BJ (cell line): ENCODE results near the gene KCNN4. TPM values are rescaled to one million over a fixed set of nuclear protein-coding genes. Genes with fewer than 3 reads are reported as not detected.
A peak's percentile ranks its signal among the peaks of the same experiment; 100 is the strongest.
"Not testable (repeated sequence)": the region's sequence is repeated elsewhere in the genome, so short reads cannot be mapped to it uniquely, and the experiment has no call there.

Source experiments
- CTCF ChIA-PET: fragments of 350-600 bp; formaldehyde crosslinking; extraction: SDS; loops from one replicate; lab custom pipeline; 2021; ENCODE audit warnings: antibody characterized with exemption, inconsistent platforms; lab: Yijun Ruan, JAX
- POLR2A ChIA-PET: fragments of 300-600 bp; sonication (Branson Sonifier 250); formaldehyde crosslinking; extraction: SDS; loops from one replicate; lab custom pipeline; 2021; ENCODE audit warnings: antibody characterized with exemption; lab: Charles Lee
- DNase-seq: peaks from one replicate; pipeline ENCODE4 v3.0.0-alpha.2; 2011; ENCODE audit warnings: low read depth
- H3K27me3 ChIP-seq: 2 replicates; pipeline ENCODE4 v1.6.0; 2011; ENCODE audit warnings: low read length; ENCODE audit not compliant: control insufficient read depth, insufficient read depth
- H3K36me3 ChIP-seq: 2 replicates; pipeline ENCODE4 v1.5.1; 2011; ENCODE audit warnings: low read length; ENCODE audit not compliant: control insufficient read depth, insufficient read depth
- H3K4me3 ChIP-seq: 2 replicates; pipeline ENCODE4 v1.5.1; 2011; ENCODE audit warnings: low read depth, mild to moderate bottlenecking, control low read depth, low read length
- polyA plus RNA-seq: library from polyadenylated mRNA; depleted of rRNA; stranded (reverse); fragments of >200 nt; gene quantifications from 2 replicates; pipeline ENCODE4 v1.2.3, GENCODE V29; 2011
- TF ChIP-seq, protein P1 (sequence below): IDR thresholded peaks from 2 replicates; pipeline ENCODE4 v1.5.1; 2011; ENCODE audit warnings: low read depth, mild to moderate bottlenecking, control low read depth, inconsistent platforms, low read length, moderate library complexity; ENCODE audit not compliant: insufficient read depth

The KCNN4 gene
- polyA plus RNA-seq, 1 experiment, result 0.38 TPM

DNA sequence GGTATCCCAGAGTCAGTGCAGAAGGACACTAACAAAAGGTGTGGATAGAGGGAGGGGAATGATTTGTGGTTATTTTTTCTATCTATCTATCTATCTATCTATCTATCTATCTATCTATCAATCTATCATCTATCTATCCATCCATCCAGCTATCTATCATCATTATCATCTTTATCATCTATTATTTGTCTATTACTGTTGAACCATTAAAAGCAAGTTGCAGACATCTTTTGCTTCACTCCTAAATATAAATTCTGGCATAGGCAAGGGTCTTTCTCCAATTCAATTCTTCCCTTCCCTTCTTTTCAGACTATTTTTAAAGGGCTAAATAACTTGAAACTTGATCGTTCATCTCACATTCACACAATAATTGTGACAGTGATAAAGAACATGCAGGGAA lies 31.5 kb upstream of the KCNN4 start:
- Histone ChIP-seq H3K27me3 (peaks cover 2% of the 10 kb centered on the region; the same call in 1 of the 2 replicates), H3K4me3 (no peak overlapping the region), H3K36me3 (no peaks in the 10 kb centered on the region)
- no peak for DNase-seq
- POLR2A ChIA-PET, result no interaction called here
- CTCF ChIA-PET, result interaction anchor here (1.4 kb wide), 1 partner anchor 257 kb away, joined by 3 read pairs; no protein-coding TSS in a partner anchor
- TF ChIP-seq, protein P1, sequence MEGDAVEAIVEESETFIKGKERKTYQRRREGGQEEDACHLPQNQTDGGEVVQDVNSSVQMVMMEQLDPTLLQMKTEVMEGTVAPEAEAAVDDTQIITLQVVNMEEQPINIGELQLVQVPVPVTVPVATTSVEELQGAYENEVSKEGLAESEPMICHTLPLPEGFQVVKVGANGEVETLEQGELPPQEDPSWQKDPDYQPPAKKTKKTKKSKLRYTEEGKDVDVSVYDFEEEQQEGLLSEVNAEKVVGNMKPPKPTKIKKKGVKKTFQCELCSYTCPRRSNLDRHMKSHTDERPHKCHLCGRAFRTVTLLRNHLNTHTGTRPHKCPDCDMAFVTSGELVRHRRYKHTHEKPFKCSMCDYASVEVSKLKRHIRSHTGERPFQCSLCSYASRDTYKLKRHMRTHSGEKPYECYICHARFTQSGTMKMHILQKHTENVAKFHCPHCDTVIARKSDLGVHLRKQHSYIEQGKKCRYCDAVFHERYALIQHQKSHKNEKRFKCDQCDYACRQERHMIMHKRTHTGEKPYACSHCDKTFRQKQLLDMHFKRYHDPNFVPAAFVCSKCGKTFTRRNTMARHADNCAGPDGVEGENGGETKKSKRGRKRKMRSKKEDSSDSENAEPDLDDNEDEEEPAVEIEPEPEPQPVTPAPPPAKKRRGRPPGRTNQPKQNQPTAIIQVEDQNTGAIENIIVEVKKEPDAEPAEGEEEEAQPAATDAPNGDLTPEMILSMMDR, result no peak

DNA sequence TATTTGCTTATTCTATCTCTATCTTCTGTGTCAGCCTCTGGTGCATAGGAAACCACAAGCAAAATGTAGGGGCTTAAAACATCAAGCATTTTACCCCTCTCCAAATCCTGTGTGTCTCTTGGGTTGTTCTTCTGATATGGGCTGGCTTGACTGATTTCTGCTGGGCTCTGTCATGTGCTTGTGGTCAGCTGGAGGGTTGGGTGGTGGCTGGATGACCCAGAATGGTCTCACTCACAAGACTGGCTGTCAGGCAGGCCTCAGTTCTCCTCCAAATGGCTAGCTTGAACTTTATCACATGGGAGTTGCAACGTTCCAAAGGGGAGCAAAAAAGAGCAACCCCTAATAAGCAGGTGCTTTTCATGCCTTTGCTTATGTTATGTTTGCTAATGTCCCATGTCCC lies 31.1 kb upstream of the KCNN4 start:
- no peak for DNase-seq
- ChIA-PET POLR2A (no interaction called here), CTCF (interaction anchor here (0.6 to 1.4 kb wide), 5 partner anchors 27 to 939 kb away, joined by 3 to 4 read pairs (median 3); no protein-coding TSS in a partner anchor)
- H3K4me3 ChIP-seq, result no peak overlapping the region
- TF ChIP-seq, protein P1, result no peak
- H3K27me3 ChIP-seq, result peaks cover 2% of the 10 kb centered on the region; the same call in 1 of the 2 replicates
- H3K36me3 ChIP-seq, result no peaks in the 10 kb centered on the region

DNA sequence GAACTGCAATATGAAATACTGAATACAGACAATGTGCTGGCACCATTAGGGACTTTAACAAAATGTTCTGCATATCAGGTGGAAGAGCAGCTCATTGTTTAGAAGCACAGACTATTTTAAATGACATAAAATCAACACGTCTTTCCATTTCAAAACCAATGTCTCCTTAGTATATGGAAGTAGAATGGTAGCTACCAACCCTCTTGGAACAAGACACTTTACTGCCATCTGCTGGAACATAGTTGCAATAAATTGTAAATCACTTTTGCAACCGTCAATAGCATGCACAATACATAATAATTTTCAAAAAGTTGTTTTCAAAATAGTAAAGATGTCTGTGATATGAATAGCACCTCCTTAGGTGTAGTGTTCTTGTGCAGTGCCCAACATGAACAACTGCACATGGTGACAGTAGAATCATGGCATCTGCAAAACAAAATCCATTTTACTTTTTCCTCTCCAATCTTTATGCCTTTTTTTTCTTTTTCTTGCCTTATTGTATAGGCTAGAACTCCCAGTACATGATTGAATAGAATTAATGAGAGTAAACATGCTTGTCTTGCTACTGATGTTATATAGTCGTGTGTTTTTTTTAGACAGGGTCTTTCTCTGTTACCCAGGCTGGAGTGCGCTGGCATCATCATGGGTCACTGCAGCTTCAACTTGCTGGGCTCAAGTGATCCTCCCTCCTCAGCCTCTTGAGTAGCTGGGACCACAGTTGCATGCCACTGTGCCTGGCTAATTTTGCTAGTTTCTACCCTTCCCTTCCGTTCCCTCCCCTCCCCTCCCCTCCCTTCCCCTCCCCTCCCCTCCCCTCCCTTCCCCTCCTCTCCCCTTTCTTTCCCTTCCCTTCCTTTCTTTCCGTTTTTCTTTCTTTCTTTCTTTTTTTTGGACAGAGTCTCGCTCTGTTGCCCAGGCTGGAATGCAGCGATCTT lies 29.3 kb upstream of the KCNN4 start:
- ChIA-PET CTCF (interaction anchor here (0.5 to 2.3 kb wide), 13 partner anchors 9 to 256 kb away, joined by 3 to 15 read pairs (median 3); no protein-coding TSS in a partner anchor), POLR2A (no interaction called here)
- TF ChIP-seq, protein P1, result peak; percentile 56
- Histone ChIP-seq H3K27me3 (peaks cover 2% of the 10 kb centered on the region; the same call in 1 of the 2 replicates), H3K4me3 (no peak overlapping the region), H3K36me3 (no peaks in the 10 kb centered on the region)
- DNase-seq, result no peak

DNA sequence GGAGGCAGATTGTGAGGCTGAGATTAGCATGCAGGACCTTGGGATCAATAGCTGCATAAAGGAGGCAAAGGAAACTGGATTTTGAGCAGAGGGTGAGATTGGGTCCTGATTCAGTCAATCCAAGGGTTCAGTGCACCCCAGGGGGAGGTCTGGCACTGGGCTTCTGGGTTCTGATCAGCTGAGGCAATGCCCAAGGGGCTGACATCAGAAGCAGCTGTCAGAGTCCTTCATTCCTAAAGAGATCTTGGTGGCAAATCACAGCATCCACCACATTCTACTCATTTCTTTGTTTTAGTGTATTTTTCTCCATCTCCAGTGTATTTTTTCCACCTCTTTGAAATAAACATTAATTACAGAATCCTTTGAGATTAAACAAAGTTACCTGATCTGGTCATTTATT lies 26.9 kb upstream of the KCNN4 start:
- ChIA-PET POLR2A (no interaction called here), CTCF (interaction anchor here (1.0 kb wide), 1 partner anchor 271 kb away, joined by 3 read pairs; no protein-coding TSS in a partner anchor)
- no peak overlapping the region for H3K4me3 ChIP-seq
- no peak for DNase-seq
- TF ChIP-seq, protein P1, result no peak
- H3K36me3 ChIP-seq, result no peaks in the 10 kb centered on the region
- H3K27me3 ChIP-seq, result peaks cover 3% of the 10 kb centered on the region; the same call in 1 of the 2 replicates

DNA sequence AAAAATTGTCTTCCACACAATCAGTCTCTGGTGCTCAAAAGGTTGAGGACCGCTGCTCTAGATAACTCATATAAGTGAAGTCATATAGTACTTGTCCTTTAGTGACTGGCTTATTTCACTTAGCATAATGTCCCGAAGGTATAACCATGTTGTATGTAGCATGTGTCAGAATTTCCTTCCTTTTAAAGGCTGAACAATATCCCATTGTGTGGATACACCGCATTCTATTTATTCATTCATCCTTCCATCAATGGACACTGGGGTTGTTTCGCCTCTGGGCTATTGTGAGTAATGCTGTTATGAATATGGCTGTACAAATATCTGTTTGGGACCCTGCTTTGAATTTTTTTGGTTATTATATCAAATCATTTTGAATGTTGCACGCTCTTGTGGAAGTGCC lies 26.1 kb upstream of the KCNN4 start:
- no peak overlapping the region for H3K4me3 ChIP-seq
- no peaks in the 10 kb centered on the region for H3K36me3 ChIP-seq
- ChIA-PET POLR2A (no interaction called here), CTCF (interaction anchor here (1.6 kb wide), 1 partner anchor 62 kb away, joined by 5 read pairs; no protein-coding TSS in a partner anchor)
- DNase-seq, result no peak
- TF ChIP-seq, protein P1, result no peak
- peaks cover 3% of the 10 kb centered on the region; the same call in 1 of the 2 replicates for H3K27me3 ChIP-seq

DNA sequence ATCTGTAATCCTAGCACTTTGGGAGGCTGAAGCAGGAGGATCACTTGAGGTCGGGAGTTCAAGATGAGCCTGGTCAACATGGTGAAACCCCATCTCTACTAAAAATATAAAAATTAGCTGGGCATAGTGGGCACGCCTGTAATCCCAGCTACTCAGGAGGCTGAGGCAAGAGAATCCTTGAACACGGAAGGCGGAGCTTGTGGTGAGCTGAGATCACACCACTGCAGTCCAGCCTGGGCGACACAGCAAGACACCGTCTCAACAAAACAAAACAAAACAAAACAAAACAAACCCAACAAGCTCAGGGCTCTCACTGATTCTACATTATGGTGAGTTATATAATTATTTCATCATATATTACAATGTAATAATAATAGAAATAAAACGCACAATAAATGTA lies 25.6 kb upstream of the KCNN4 start:
- H3K4me3 ChIP-seq, POLR2A ChIA-PET, H3K36me3 ChIP-seq, H3K27me3 ChIP-seq, DNase-seq: not testable (repeated sequence)
- CTCF ChIA-PET, result interaction anchor here (0.6 to 1.6 kb wide), 2 partner anchors 44 to 61 kb away, joined by 3 to 5 read pairs; no protein-coding TSS in a partner anchor
